CD4-positive, alpha-beta T cell treated with Interleukin-21 for 1 hour (primary cell): ENCODE measurements around the gene SNX18.
A peak's percentile ranks its signal among the peaks of the same experiment; 100 is the strongest.
"Not testable (repeated sequence)": the region's sequence is repeated elsewhere in the genome, so short reads cannot be mapped to it uniquely, and the experiment has no call there.

Source experiments
- DNase-seq: peaks from one replicate; pipeline ENCODE4 v3.0.0-alpha.2; 2020

SNX18 gene

GRCh38 chr5:54517512-54518145 lies at the start of gene SNX18:
Gene SNX18, plus strand, starts transcription at chr5:54517759. Its CDS starts 194 bp downstream, at chr5:54517953.
- DNase-seq, result peak; percentile 94

- DNase-seq, result no peak
Observed at GRCh38 chr5:54469622-54470021, 47.9 kb upstream of the SNX18 start.

GRCh38 chr5:54470128-54470527 lies 47.4 kb upstream of the SNX18 start:
- no peak for DNase-seq

GRCh38 chr5:54470677-54471076 lies 46.9 kb upstream of the SNX18 start:
- no peak for DNase-seq

GRCh38 chr5:54471398-54471797 lies 46.2 kb upstream of the SNX18 start:
- no peak for DNase-seq

GRCh38 chr5:54476682-54477081 lies 40.9 kb upstream of the SNX18 start:
- no peak for DNase-seq

GRCh38 chr5:54477941-54478478 lies 39.5 kb upstream of the SNX18 start:
- no peak for DNase-seq

GRCh38 chr5:54480296-54480695 lies 37.3 kb upstream of the SNX18 start:
- DNase-seq, result no peak

- no peak for DNase-seq
Observed at GRCh38 chr5:54484219-54484894, 33.2 kb upstream of the SNX18 start.

GRCh38 chr5:54485659-54486058 lies 31.9 kb upstream of the SNX18 start:
- not testable (repeated sequence) for DNase-seq

- not testable (repeated sequence) for DNase-seq
Observed at GRCh38 chr5:54489648-54489979, 27.9 kb upstream of the SNX18 start.

GRCh38 chr5:54491326-54491725 lies 26.2 kb upstream of the SNX18 start:
- no peak for DNase-seq

GRCh38 chr5:54492178-54492577 lies 25.4 kb upstream of the SNX18 start:
- DNase-seq, result no peak

GRCh38 chr5:54495027-54495426 lies 22.5 kb upstream of the SNX18 start:
- DNase-seq, result no peak

- DNase-seq, result no peak
Observed at GRCh38 chr5:54514291-54514690, 3.3 kb upstream of the SNX18 start.

- no peak for DNase-seq
Observed at GRCh38 chr5:54514841-54515432, 2.6 kb upstream of the SNX18 start.

- no peak for DNase-seq
Observed at GRCh38 chr5:54515634-54516033, 1.9 kb upstream of the SNX18 start.

- DNase-seq, result no peak
Observed at GRCh38 chr5:54516051-54516655, 1.4 kb upstream of the SNX18 start.

- DNase-seq, result no peak
Observed at GRCh38 chr5:54517174-54517511, 416 bp upstream of the SNX18 start.

- peak; percentile 53 for DNase-seq
Observed at GRCh38 chr5:54518146-54518817, 723 bp downstream of the SNX18 start.

GRCh38 chr5:54518818-54519508 lies 1.4 kb downstream of the SNX18 start:
- no peak for DNase-seq

GRCh38 chr5:54519509-54519876 lies 1.9 kb downstream of the SNX18 start:
- no peak for DNase-seq

- DNase-seq, result no peak
Observed at GRCh38 chr5:54520438-54520846, 2.9 kb downstream of the SNX18 start.
